Activated T-helper 17 cell treated with anti-CD3 and anti-CD28 coated beads, Interleukin-2, amount 50 U/mL, for 72 hours (primary cell): ENCODE data around the gene MAST2. TPM values are rescaled to one million over a fixed set of nuclear protein-coding genes. Genes with fewer than 3 reads are reported as not detected.

Source experiments
- ATAC-seq: fragments of 150-1000 bp; cut with Tn5 transposase; replicated peaks from 2 replicates; pipeline ENCODE4 v1.10.0; 2021; ENCODE audit warnings: mild to moderate bottlenecking, moderate library complexity
- H3K27ac Mint-ChIP-seq: one replicate; pipeline ENCODE4 v1.8.0; 2022; ENCODE audit warnings: mixed read lengths
- H3K27me3 Mint-ChIP-seq: one replicate; pipeline ENCODE4 v1.8.0; 2022; ENCODE audit warnings: mixed read lengths
- H3K36me3 Mint-ChIP-seq: one replicate; pipeline ENCODE4 v1.8.0; 2022; ENCODE audit warnings: low read depth, mild to moderate bottlenecking, mixed read lengths
- H3K4me1 Mint-ChIP-seq: one replicate; pipeline ENCODE4 v1.8.0; 2022; ENCODE audit warnings: mixed read lengths
- H3K4me3 Mint-ChIP-seq: one replicate; pipeline ENCODE4 v1.8.0; 2022; ENCODE audit warnings: mild to moderate bottlenecking, mixed read lengths
- H3K9me3 Mint-ChIP-seq: one replicate; pipeline ENCODE4 v1.8.0; 2022; ENCODE audit warnings: mixed read lengths
- total RNA-seq, 2 donors: library from RNA; stranded (reverse); gene quantifications; one replicate each; pipeline ENCODE4 v1.2.3, GENCODE V29; 2022

Gene MAST2
- total RNA-seq, 2 donors from 2014 or later = 24.4 to 29.8 TPM

- ATAC-seq = no peak
- Mint-ChIP-seq H3K4me1 (no peaks in the 10 kb centered on the region), H3K27ac (no peak overlapping the region), H3K4me3 (no peak overlapping the region), H3K36me3 (peaks cover 7% of the 10 kb centered on the region), H3K9me3 (no peaks in the 10 kb centered on the region), H3K27me3 (no peaks in the 10 kb centered on the region)
These were observed 168.6 kb downstream of the MAST2 start for GRCh38 chr1:45971922-45972531.

- no peak for ATAC-seq
- Mint-ChIP-seq H3K4me1 (no peaks in the 10 kb centered on the region), H3K27ac (no peak overlapping the region), H3K4me3 (no peak overlapping the region), H3K27me3 (no peaks in the 10 kb centered on the region), H3K9me3 (no peaks in the 10 kb centered on the region), H3K36me3 (peaks cover 7% of the 10 kb centered on the region)
These were observed 169.2 kb downstream of the MAST2 start for GRCh38 chr1:45972621-45973020.

- Mint-ChIP-seq H3K4me1 (no peaks in the 10 kb centered on the region), H3K4me3 (no peak overlapping the region), H3K36me3 (peaks cover 7% of the 10 kb centered on the region), H3K27me3 (no peaks in the 10 kb centered on the region), H3K27ac (no peak overlapping the region), H3K9me3 (no peaks in the 10 kb centered on the region)
- ATAC-seq = no peak
These were observed 169.7 kb downstream of the MAST2 start for GRCh38 chr1:45973121-45973520.

- peak; percentile 91 for ATAC-seq
- Mint-ChIP-seq H3K36me3 (peaks cover 7% of the 10 kb centered on the region), H3K4me1 (no peaks in the 10 kb centered on the region)
These were observed 171.3 kb downstream of the MAST2 start for GRCh38 chr1:45974541-45975269.

GRCh38 chr1:45976623-45977022 lies 173.2 kb downstream of the MAST2 start:
- Mint-ChIP-seq H3K9me3 (no peaks in the 10 kb centered on the region), H3K27me3 (no peaks in the 10 kb centered on the region)
- ATAC-seq = no peak

More at GRCh38 chr1:45974541-45975269, 171.3 kb downstream of the MAST2 start:
- no peak overlapping the region for H3K27ac Mint-ChIP-seq
- no peaks in the 10 kb centered on the region for H3K9me3 Mint-ChIP-seq
- no peaks in the 10 kb centered on the region for H3K27me3 Mint-ChIP-seq
- H3K4me3 Mint-ChIP-seq = no peak overlapping the region

DNA sequence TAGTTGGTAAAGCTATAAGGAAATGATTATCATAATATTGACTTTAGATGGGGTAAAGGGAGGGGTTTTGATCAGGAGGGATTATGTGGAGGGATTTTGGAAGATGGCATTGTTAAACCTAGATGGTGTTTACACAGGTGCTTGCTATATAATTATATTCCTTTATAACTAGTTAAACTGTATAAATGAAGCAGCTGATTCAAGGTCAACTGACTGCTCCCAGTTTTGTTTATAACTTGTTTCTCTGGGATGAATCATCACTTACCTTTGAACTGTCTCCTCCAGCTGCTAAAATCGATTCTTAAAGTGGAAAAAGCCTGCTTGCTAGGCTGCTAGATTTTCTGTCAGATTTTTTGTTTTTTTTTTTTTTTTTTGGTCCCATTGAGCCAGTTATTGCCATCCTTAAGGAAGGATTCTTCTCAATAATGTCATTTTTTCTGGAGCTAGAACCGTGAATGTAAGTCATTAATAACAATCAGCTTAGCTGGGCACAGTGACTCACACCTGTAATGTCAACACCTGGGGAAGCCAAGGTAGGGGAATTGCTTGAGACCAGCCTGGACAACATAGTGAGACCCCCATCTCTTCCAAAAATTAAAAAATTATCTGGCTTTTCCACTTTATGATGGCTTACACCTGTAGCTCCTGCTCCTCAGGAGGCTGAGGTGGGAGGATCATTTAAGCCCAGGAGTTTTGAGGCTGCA lies 175.8 kb downstream of the MAST2 start:
- H3K36me3 Mint-ChIP-seq = no peaks in the 10 kb centered on the region
- no peaks in the 10 kb centered on the region for H3K4me1 Mint-ChIP-seq
- no peaks in the 10 kb centered on the region for H3K27me3 Mint-ChIP-seq
- peak overlapping the region; percentile 20 for H3K27ac Mint-ChIP-seq
- no peaks in the 10 kb centered on the region for H3K9me3 Mint-ChIP-seq
- H3K4me3 Mint-ChIP-seq = no peak overlapping the region
- ATAC-seq = no peak

More at GRCh38 chr1:45976623-45977022, 173.2 kb downstream of the MAST2 start:
- Mint-ChIP-seq H3K4me1 (no peaks in the 10 kb centered on the region), H3K4me3 (no peak overlapping the region), H3K27ac (no peak overlapping the region), H3K36me3 (peaks cover 5% of the 10 kb centered on the region)

GRCh38 chr1:45979778-45980176 lies 176.4 kb downstream of the MAST2 start:
- H3K27me3 Mint-ChIP-seq = no peaks in the 10 kb centered on the region
- no peak overlapping the region for H3K27ac Mint-ChIP-seq
- H3K9me3 Mint-ChIP-seq = no peaks in the 10 kb centered on the region
- no peak for ATAC-seq
- no peaks in the 10 kb centered on the region for H3K4me1 Mint-ChIP-seq
- no peak overlapping the region for H3K4me3 Mint-ChIP-seq
- H3K36me3 Mint-ChIP-seq = no peaks in the 10 kb centered on the region

DNA sequence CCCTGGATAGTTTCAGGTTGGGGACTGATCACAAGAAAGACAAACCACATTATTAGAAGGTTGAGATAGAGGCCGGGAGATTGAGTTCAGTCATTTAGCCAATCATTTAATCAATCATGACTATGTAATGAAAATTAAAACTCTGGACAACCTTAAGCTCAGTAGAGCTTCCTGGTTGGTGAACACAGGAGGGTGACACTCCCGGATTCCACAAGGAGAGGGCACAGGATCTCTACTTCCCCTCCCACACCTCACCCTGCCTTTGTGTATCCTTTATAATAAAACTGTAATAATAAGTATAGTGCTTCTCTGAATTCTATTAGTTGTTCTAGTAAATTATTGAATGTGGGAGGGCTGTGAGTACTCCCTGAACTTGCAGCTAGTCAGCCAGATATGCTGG lies 178.9 kb downstream of the MAST2 start:
- H3K4me1 Mint-ChIP-seq = no peaks in the 10 kb centered on the region
- H3K36me3 Mint-ChIP-seq = no peaks in the 10 kb centered on the region
- H3K9me3 Mint-ChIP-seq = no peaks in the 10 kb centered on the region
- H3K27me3 Mint-ChIP-seq = no peaks in the 10 kb centered on the region
- no peak overlapping the region for H3K27ac Mint-ChIP-seq
- no peak overlapping the region for H3K4me3 Mint-ChIP-seq
- no peak for ATAC-seq

- Mint-ChIP-seq H3K27ac (no peak overlapping the region), H3K27me3 (no peaks in the 10 kb centered on the region), H3K4me1 (no peaks in the 10 kb centered on the region)
These were observed 180.6 kb downstream of the MAST2 start for GRCh38 chr1:45983967-45984366.

GRCh38 chr1:45987204-45987603 lies 183.8 kb downstream of the MAST2 start:
- Mint-ChIP-seq H3K4me1 (no peaks in the 10 kb centered on the region), H3K9me3 (no peaks in the 10 kb centered on the region), H3K27ac (no peak overlapping the region), H3K4me3 (no peak overlapping the region), H3K27me3 (no peaks in the 10 kb centered on the region), H3K36me3 (no peaks in the 10 kb centered on the region)
- no peak for ATAC-seq

More at GRCh38 chr1:45983967-45984366, 180.6 kb downstream of the MAST2 start:
- H3K9me3 Mint-ChIP-seq = no peaks in the 10 kb centered on the region
- no peaks in the 10 kb centered on the region for H3K36me3 Mint-ChIP-seq
- ATAC-seq = no peak
- no peak overlapping the region for H3K4me3 Mint-ChIP-seq

- Mint-ChIP-seq H3K27me3 (no peaks in the 10 kb centered on the region), H3K9me3 (no peaks in the 10 kb centered on the region), H3K36me3 (no peaks in the 10 kb centered on the region), H3K4me1 (no peaks in the 10 kb centered on the region), H3K27ac (no peak overlapping the region), H3K4me3 (no peak overlapping the region)
- ATAC-seq = no peak
These were observed 185.8 kb downstream of the MAST2 start for GRCh38 chr1:45989249-45989648.

- H3K4me1 Mint-ChIP-seq = no peaks in the 10 kb centered on the region
- H3K27me3 Mint-ChIP-seq = no peaks in the 10 kb centered on the region
- no peaks in the 10 kb centered on the region for H3K9me3 Mint-ChIP-seq
- H3K36me3 Mint-ChIP-seq = no peaks in the 10 kb centered on the region
- no peak for ATAC-seq
- no peak overlapping the region for H3K4me3 Mint-ChIP-seq
- no peak overlapping the region for H3K27ac Mint-ChIP-seq
These were observed 191.0 kb downstream of the MAST2 start for GRCh38 chr1:45994423-45994822.

GRCh38 chr1:45995298-45995697 lies 191.9 kb downstream of the MAST2 start:
- Mint-ChIP-seq H3K36me3 (no peaks in the 10 kb centered on the region), H3K4me1 (no peaks in the 10 kb centered on the region), H3K27me3 (no peaks in the 10 kb centered on the region), H3K27ac (no peak overlapping the region), H3K4me3 (no peak overlapping the region), H3K9me3 (no peaks in the 10 kb centered on the region)
- no peak for ATAC-seq

DNA sequence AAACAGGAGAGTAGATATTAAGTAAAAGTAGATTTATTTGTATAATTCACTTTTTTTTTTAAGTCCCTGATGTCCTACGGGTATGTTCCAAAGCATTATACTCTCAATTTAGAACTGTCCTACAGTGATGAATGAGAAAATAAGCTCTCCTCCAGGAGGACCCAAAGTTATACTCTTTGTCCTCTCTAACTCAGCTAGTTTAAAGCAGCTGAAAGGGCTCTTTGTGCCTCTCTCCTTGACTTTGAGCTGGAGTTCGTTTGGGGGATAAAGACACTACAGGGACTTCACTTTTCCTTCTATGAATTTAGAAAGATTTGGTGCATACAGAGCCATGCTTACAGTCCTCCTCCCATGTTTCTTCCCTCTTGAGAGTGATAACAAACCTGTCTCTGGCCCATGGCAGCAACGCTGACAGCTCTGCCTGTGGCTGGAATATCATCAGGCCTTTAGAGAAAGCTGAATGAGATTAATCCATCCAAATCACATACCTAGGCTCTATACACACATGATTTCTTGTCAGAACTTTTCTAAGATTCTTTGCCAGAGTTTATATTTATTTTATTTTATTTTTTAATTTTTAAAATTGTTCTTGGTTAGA lies 194.7 kb downstream of the MAST2 start:
- Mint-ChIP-seq H3K27ac (no peak overlapping the region), H3K27me3 (no peaks in the 10 kb centered on the region), H3K4me3 (no peak overlapping the region), H3K9me3 (no peaks in the 10 kb centered on the region), H3K4me1 (no peaks in the 10 kb centered on the region), H3K36me3 (no peaks in the 10 kb centered on the region)
- no peak for ATAC-seq
